Small intestine (tissue), 7 donors: ENCODE results near the gene EOGT. TPM values are rescaled to one million over a fixed set of nuclear protein-coding genes. Genes with fewer than 3 reads are reported as not detected.

Experiments
- DNase-seq, 2 donors: peaks; one replicate each; pipeline versions ENCODE4 v3.0.0 to v3.0.0-alpha.2; 2013
- FAIRE-seq: peaks from 2 replicates; lab custom pipeline; 2012; peaks lifted over from hg19 to GRCh38; lab: Jason Lieb, UNC
- H3K27ac ChIP-seq, 3 donors: one replicate each; pipeline ENCODE4 v1.5.1; 2013; ENCODE audit warnings: low read length in 2 of 3, mild to moderate bottlenecking in 2 of 3, control low read depth in 1 of 3, inconsistent platforms in 1 of 3, low read depth in 1 of 3, moderate library complexity in 1 of 3
- H3K27me3 ChIP-seq, 3 donors: one replicate each; pipeline ENCODE4 v1.6.1; 2013; ENCODE audit warnings: low read length in 3 of 3, inconsistent platforms in 1 of 3; ENCODE audit not compliant: control insufficient read depth in 3 of 3, insufficient read depth in 3 of 3
- H3K36me3 ChIP-seq, 3 donors: one replicate each; pipeline ENCODE4 v1.6.1; 2013; ENCODE audit warnings: low read length in 3 of 3, inconsistent platforms in 1 of 3, low read depth in 1 of 3, mild to moderate bottlenecking in 1 of 3, moderate library complexity in 1 of 3; ENCODE audit not compliant: control insufficient read depth in 3 of 3, insufficient read depth in 2 of 3
- H3K4me1 ChIP-seq, 3 donors: one replicate each; pipeline ENCODE4 v1.6.1; 2013; ENCODE audit warnings: low read length in 2 of 3, inconsistent platforms in 1 of 3, low read depth in 1 of 3, mild to moderate bottlenecking in 1 of 3, moderate library complexity in 1 of 3; ENCODE audit not compliant: control insufficient read depth in 3 of 3, insufficient read depth in 2 of 3
- H3K4me3 ChIP-seq, 3 donors: one replicate each; pipeline ENCODE4 v1.5.1; 2013; ENCODE audit warnings: low read length in 3 of 3, control low read depth in 1 of 3, inconsistent platforms in 1 of 3, low read depth in 1 of 3, mild to moderate bottlenecking in 1 of 3, moderate library complexity in 1 of 3
- H3K9me3 ChIP-seq, 2 donors: one replicate each; pipeline ENCODE4 v1.6.1; 2013; ENCODE audit warnings: low read depth in 1 of 2, low read length in 1 of 2; ENCODE audit not compliant: control insufficient read depth in 2 of 2, insufficient read depth in 1 of 2
- WGBS, 3 donors: extraction: QIAGEN DNeasy Blood & Tissue Kit; methylation state at CpG; one replicate each; pipeline ENCODE4 v1.1.7; 2013; 5-methylcytosine and 5-hydroxymethylcytosine counted together
- polyA plus RNA-seq, 4 donors: library from polyadenylated mRNA; stranded (reverse) in 3 of 4; unstranded in 1 of 4; fragments of 200-250 nt in 3 of 4; fragments of 120-200 nt in 1 of 4; gene quantifications; one replicate each; pipeline versions ENCODE4 v1.2.1 to v1.2.3, GENCODE V29; 2013
- donor health status: healthy with polysubstance abuse.
- donor health status: control.
- donor health status: control.
- donor health status: Bipolar disorder and iron deficiency.
- donor health status: healthy.

The EOGT gene
- polyA plus RNA-seq, 4 donors, result 5.4 to 10.8 (median 8.7) TPM

GRCh38 chr3:68936856-68937255, 76.6 kb downstream of the EOGT start:
- H3K4me3 ChIP-seq, result no peak overlapping the region
- peaks cover 7 to 24% (median 9%) of the 10 kb centered on the region in 3 donors for H3K27me3 ChIP-seq
- WGBS, 3 donors, result 73 to 77% (median 76%) methylated on average over 6 of the region's 6 CpGs
- no peak overlapping the region for H3K27ac ChIP-seq
- no peaks in the 10 kb centered on the region for H3K9me3 ChIP-seq
- FAIRE-seq, result no peak
- no peaks in the 10 kb centered on the region for H3K36me3 ChIP-seq
- H3K4me1 ChIP-seq, result no peaks in the 10 kb centered on the region
- DNase-seq, result no peak

- no peak overlapping the region for H3K27ac ChIP-seq
- no peaks in the 10 kb centered on the region for H3K9me3 ChIP-seq
- no peaks in the 10 kb centered on the region for H3K4me1 ChIP-seq
- WGBS, 3 donors, result 53 to 58% (median 56%) methylated on average over 6 of the region's 6 CpGs
- H3K27me3 ChIP-seq, result peaks cover 15 to 35% (median 18%) of the 10 kb centered on the region in 3 donors
- DNase-seq (no peak), FAIRE-seq (no peak)
- H3K36me3 ChIP-seq, result no peaks in the 10 kb centered on the region
- H3K4me3 ChIP-seq, result no peak overlapping the region
Measured at GRCh38 chr3:68935778-68936177, 77.7 kb downstream of the EOGT start.

DNA sequence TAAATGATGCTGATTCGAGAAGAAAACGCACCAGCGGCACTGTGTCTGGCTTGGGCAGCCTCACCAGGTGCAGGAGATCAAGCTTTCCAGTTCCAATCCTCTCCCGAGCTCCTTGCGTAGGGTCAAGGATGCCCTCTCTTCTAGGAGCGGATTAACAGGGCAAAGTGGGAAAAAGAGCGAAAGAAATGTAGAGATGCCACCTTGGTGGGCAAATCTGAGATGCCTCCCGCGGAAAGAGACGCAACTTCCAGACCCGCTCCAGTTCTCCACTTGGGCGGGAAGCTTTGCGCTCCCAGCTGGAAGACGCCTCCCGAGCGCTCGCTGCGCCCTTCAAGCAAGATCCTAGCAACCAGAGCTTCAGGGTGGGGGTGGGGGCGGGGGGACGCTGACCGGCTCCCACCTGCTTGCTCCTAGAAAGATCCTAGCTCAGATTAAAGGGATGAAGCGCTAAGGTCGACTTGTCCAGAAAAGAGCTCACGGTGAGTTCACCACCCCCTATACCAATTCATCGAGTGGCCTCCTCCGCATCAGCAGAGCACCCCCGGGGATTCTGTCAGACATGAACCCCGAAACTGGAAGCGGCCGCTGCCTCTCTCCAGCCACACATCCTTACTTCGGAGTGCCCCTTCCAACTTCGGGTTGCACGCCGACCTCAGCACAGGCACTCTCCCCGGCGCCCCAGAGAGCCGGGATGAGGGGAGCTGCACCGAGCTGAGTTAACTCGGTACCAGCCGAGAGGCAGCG, 81.9 kb downstream of the EOGT start:
- Histone ChIP-seq H3K4me3 (no peak overlapping the region), H3K27ac (no peak overlapping the region), H3K4me1 (no peaks in the 10 kb centered on the region), H3K27me3 (peaks cover 15 to 47% (median 21%) of the 10 kb centered on the region in 3 donors), H3K36me3 (no peaks in the 10 kb centered on the region), H3K9me3 (no peaks in the 10 kb centered on the region)
- FAIRE-seq (no peak), DNase-seq (peak in 1 of 2 donors; percentile 17)
- 4 to 9% (median 7%) methylated on average over 41 of the region's 41 CpGs for whole genome bisulfite sequencing, 3 donors

Other genes starting within 250 kb of the EOGT start
- gene TAFA4, start 81.1 kb downstream of the EOGT start, polyA plus RNA-seq, result under 1 TPM in 1 of 4 donors, not detected in 3; 0.09 TPM
- gene TMF1, start 38.6 kb upstream of the EOGT start, polyA plus RNA-seq, result 10 to 100 TPM in 3 of 4 donors, 1 to 10 TPM in 1; 9.5 to 40.8 (median 11.4) TPM
- 10 to 100 TPM; 32.2 to 45.8 (median 40.5) TPM for gene UBA3, start 66.7 kb upstream of the EOGT start, polyA plus RNA-seq
- 10 to 100 TPM; 23.0 to 71.4 (median 56.9) TPM for gene ARL6IP5, start 71.3 kb upstream of the EOGT start, polyA plus RNA-seq
- under 1 TPM in 3 of 4 donors, not detected in 1; 0.09 to 0.31 (median 0.27) TPM for gene LMOD3, start 108.9 kb upstream of the EOGT start, polyA plus RNA-seq